ENCODE data around the gene CAMKK2.
"Not testable (repeated sequence)": the region's sequence is repeated elsewhere in the genome, so short reads cannot be mapped to it uniquely, and the experiment has no call there.

CAMKK2 gene

GRCh38 chr12:121241156-121241970, 55.1 kb downstream of the CAMKK2 start:
- DNase-seq, result no peak

- DNase-seq, result peak; percentile 95
Measured at GRCh38 chr12:121240484-121241101, 55.9 kb downstream of the CAMKK2 start.

- peak; percentile 16 for DNase-seq
Measured at GRCh38 chr12:121240062-121240420, 56.5 kb downstream of the CAMKK2 start.

GRCh38 chr12:121239351-121240061, 57.0 kb downstream of the CAMKK2 start:
- DNase-seq, result no peak

DNA sequence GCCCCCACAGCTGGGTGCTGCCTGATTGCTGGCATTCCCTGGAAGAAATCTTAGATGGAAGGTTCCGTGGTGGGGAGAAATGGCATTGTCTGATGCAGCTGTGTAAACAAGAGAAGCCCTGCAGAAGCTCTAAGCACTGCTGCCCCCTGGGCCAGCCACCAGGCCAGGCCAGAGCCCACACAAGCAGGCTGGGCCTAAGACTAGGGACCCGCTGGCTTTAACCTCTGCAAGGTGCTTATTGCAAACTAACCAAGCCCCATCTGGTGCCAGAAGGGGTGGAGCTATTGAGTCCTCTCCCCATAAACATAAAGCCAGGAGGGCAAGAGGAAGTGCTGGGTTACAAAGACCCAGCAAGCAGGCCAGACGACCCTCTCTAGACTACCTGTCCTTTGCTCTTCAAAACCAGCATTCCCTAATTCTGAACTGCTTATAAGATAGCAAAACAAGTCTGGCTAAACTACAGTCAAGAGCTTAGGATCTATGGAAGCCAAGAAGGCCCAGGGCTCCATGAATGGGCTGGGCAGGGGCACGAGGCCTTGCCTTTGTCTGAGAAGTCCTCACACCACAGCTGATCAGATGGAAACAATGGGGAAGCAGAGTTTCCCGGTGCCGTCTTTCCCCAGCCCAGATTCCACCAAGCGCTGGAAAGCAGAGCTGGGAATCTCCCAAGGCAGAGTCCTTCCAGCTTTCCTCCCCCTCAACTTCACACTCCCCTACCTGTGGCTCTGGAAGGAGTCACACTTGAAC, 57.7 kb downstream of the CAMKK2 start:
- no peak for DNase-seq

DNA sequence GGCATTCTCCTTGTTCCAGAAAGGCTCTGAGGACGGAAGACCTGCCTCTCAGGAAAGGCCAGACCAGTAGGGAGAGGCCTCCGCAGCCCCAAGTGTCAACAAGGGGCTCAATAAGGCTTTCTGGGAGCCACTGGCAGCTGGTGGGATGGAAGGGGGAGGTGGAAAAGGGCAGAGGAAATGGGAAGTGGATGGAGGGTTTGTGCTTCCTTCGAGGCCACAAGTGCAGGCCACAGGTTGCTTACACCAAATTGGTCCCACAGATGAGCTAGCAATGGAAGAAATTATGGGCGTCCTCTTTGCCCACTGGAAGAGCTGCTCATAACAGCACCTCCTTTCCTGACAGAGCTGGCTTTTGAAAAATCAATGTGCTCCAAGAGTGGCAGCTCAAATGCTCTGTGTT, 58.4 kb downstream of the CAMKK2 start:
- no peak for DNase-seq

GRCh38 chr12:121237415-121237814, 59.1 kb downstream of the CAMKK2 start:
- no peak for DNase-seq

- no peak for DNase-seq
Measured at GRCh38 chr12:121236776-121237175, 59.7 kb downstream of the CAMKK2 start.

DNA sequence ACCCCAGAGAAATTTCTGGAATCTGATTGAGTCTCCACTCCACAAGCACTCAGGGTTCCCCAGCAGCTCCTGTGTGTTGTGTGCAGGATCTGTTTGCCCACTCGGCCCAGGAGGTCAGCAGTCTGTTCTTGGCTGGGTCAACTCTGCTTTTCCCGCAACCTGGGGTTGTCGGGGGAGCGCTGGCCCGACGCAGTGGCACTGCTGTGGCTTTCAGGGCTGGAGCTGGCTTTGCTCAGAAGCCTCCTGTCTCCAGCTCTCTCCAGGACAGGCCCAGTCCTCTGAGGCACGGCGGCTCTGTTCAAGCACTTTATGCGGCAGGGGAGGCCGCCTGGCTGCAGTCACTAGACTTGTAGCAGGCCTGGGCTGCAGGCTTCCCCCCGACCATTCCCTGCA, 62.9 kb downstream of the CAMKK2 start:
- no peak for DNase-seq

- DNase-seq, result no peak
Measured at GRCh38 chr12:121232977-121233627, 63.4 kb downstream of the CAMKK2 start.

GRCh38 chr12:121232163-121232562, 64.3 kb downstream of the CAMKK2 start:
- no peak for DNase-seq

DNA sequence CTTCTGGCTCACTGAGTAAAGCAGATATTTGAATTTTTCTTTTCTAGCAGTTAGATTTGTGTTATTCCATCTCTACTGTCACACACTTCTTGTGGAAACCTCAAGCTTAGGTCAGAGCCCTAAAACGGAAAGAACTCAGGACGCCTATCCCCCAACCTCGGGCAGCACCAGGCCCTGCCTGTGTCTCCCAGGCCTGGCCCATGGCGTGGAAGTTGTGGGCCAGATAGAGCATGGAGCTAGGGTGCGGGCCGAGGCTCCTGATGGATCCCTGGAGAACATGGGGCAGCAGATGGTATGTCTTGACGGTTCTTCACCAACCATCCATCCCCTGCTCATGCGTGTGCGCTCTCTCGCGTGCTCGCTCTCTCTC, 66.0 kb downstream of the CAMKK2 start:
- no peak for DNase-seq

DNA sequence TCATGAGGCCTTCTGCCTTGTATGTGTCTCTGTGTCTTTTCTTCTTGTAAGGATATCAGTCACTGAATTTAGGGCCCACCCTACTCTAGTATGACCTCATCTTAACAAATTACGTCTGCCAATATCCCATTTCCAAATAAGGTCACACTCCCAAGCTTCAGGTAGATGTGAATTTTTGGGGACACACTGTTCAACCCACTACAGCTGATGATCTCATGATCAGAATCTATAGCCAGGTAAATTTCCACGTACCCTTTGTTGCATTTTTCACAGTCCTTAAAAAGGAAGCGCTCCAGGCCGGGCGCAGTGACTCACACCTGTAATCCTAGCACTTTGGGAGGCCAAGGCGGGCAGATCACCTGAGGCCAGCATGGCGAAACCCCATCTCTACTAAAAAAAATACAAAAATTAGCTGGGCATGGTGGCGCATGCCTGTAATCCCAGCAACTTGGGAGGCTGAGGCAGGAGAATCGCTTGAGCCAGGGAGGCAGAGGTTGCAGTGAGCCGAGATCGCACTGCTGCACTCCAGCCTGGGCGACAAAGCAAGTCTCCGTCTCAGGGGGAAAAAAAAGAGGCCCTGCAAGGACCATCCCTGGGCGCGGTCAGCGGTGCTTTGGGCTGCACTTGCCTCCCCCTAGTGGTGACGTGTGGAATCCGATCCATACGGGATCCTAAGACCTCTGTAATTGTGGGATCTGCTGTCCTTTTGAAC, 66.5 kb downstream of the CAMKK2 start:
- peak; percentile 54 for DNase-seq

DNA sequence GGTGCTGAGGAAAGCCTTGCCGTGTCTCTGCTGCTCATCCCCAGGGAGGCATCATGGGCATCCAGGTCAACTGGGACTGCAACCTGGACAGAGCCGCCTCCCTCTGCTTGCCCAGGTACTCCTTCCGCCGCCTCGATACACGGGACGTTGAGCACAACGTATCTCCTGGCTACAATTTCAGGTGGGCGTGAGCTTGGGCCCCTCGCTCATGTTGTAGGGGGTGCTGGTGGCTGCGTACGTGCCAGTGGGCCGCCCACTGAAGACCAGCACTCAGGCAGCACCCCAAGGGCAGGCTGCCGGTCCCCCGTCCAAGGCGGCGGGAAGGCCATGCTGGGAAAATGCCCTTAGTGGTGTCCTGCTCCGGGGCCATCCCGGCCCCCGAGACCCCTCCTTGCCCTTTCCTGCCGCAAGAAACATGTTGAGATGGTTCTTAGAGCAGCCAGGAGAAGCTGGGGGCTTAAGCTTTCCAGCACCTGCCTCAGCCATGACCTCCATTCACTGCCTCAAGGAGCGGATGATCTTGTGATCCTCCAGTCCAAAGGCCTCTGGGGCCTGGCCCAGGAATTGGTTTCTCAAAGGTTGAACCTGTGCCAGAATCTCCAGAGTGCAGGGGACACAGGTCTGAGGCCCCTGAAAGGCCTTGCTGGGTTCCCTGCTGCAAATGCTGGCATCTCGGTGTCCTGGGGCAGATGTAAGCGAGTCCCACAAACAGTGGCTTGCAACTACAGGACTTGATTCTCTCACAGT, 67.4 kb downstream of the CAMKK2 start:
- DNase-seq, result no peak

- peak; percentile 29 for DNase-seq
Measured at GRCh38 chr12:121227294-121227693, 69.2 kb downstream of the CAMKK2 start.

- not testable (repeated sequence) for DNase-seq
Measured at GRCh38 chr12:121226871-121227270, 69.6 kb downstream of the CAMKK2 start.

GRCh38 chr12:121226399-121226798, 70.1 kb downstream of the CAMKK2 start:
- no peak for DNase-seq

- DNase-seq, result peak; percentile 28
Measured at GRCh38 chr12:121224591-121224990, 71.9 kb downstream of the CAMKK2 start.

GRCh38 chr12:121223292-121224285, 72.9 kb downstream of the CAMKK2 start:
- DNase-seq, result peak; percentile 49

GRCh38 chr12:121222847-121223246, 73.7 kb downstream of the CAMKK2 start:
- DNase-seq, result peak; percentile 46

All from CD4-positive, alpha-beta T cell treated with Interferon gamma for 1 hour (primary cell).